ENCODE measurements around the gene EPX. TPM values are rescaled to one million over a fixed set of nuclear protein-coding genes. Genes with fewer than 3 reads are reported as not detected.

EPX gene
- polyA plus RNA-seq, 3 donors = not detected

- H3K9ac ChIP-seq (ENCODE audit: insufficient read depth, low read length, poor library complexity, severe bottlenecking) = no peak overlapping the region
- WGBS (ENCODE audit: insufficient coverage) = 60% methylated on average over 11 of the region's 11 CpGs
- no peaks in the 10 kb centered on the region for H3K27me3 ChIP-seq (ENCODE audit: control insufficient read depth in 2 of 2, insufficient read depth in 2 of 2, low read length in 2 of 2)
- no peak for DNase-seq
- Mint-ChIP-seq H3K27ac (peak overlapping the region in 1 of 7 donors; percentile 46), H3K36me3 (no peaks in the 10 kb centered on the region), H3K4me1 (peaks cover 14% of the 10 kb centered on the region), H3K4me3 (no peak overlapping the region), H3K27me3 (ENCODE audit: low read depth in 3 of 3) (peaks cover 9 to 24% (median 19%) of the 10 kb centered on the region in 3 donors), H3K9me3 (peaks cover 0 to 4% (median 0%) of the 10 kb centered on the region in 7 donors)
- H3K4me3 ChIP-seq (replicated peaks in 1 of 3; ENCODE audit: low read depth in 2 of 3, low read length in 3 of 3) = no peak overlapping the region
- H3K4me2 ChIP-seq (replicated peaks; ENCODE audit: extremely low read depth, low read length, poor library complexity, severe bottlenecking) = no peak overlapping the region
- H3K9me3 ChIP-seq (replicated peaks in 1 of 2; ENCODE audit: control insufficient read depth in 1 of 2, insufficient read depth in 1 of 2, low read length in 2 of 2) = no peaks in the 10 kb centered on the region
- intact Hi-C loops (cut with micrococcal nuclease) = no loop called here
- H3K79me2 ChIP-seq (ENCODE audit: insufficient read depth, low read length) = no peaks in the 10 kb centered on the region
- H3K4me1 ChIP-seq (ENCODE audit: control insufficient read depth in 1 of 2, insufficient read depth in 2 of 2, low read length in 2 of 2) = peaks cover 0 to 4% of the 10 kb centered on the region in 2 donors
- H4K20me1 ChIP-seq (ENCODE audit: insufficient read depth, low read length) = no peaks in the 10 kb centered on the region
- no peak overlapping the region for H2AFZ ChIP-seq (ENCODE audit: insufficient read depth, low read depth, low read length, poor library complexity, severe bottlenecking)
- no peaks in the 10 kb centered on the region for H3K36me3 ChIP-seq (replicated peaks in 1 of 2; ENCODE audit: control insufficient read depth in 1 of 2, insufficient read depth in 2 of 2, low read length in 2 of 2)
- no peak for TF ChIP-seq CTCF (IDR thresholded peaks at IDR 0.05)
- H3K27ac ChIP-seq (ENCODE audit: low read depth in 1 of 2, low read length in 2 of 2) = no peak overlapping the region
Measured at GRCh38 chr17:58189436-58190146, 2.9 kb upstream of the EPX start.

GRCh38 chr17:58191241-58191896 lies 1.2 kb upstream of the EPX start:
- H3K36me3 ChIP-seq (replicated peaks in 1 of 2; ENCODE audit: control insufficient read depth in 1 of 2, insufficient read depth in 2 of 2, low read length in 2 of 2) = no peaks in the 10 kb centered on the region
- H3K4me3 ChIP-seq (replicated peaks in 1 of 3; ENCODE audit: low read depth in 2 of 3, low read length in 3 of 3) = no peak overlapping the region
- intact Hi-C loops (cut with micrococcal nuclease) = no loop called here
- no peak for TF ChIP-seq CTCF (IDR thresholded peaks at IDR 0.05)
- H3K27me3 Mint-ChIP-seq (ENCODE audit: low read depth in 3 of 3) = peaks cover 10 to 29% (median 24%) of the 10 kb centered on the region in 3 donors
- WGBS (ENCODE audit: insufficient coverage) = 79% methylated on average over 12 of the region's 14 CpGs
- H3K9me3 ChIP-seq (replicated peaks in 1 of 2; ENCODE audit: control insufficient read depth in 1 of 2, insufficient read depth in 1 of 2, low read length in 2 of 2) = no peaks in the 10 kb centered on the region
- H3K4me3 Mint-ChIP-seq = no peak overlapping the region
- H3K4me2 ChIP-seq (replicated peaks; ENCODE audit: extremely low read depth, low read length, poor library complexity, severe bottlenecking) = no peak overlapping the region
- no peak for DNase-seq
- no peaks in the 10 kb centered on the region for H3K36me3 Mint-ChIP-seq
- no peaks in the 10 kb centered on the region for H3K4me1 ChIP-seq (ENCODE audit: control insufficient read depth in 1 of 2, insufficient read depth in 2 of 2, low read length in 2 of 2)
- H3K9me3 Mint-ChIP-seq = peaks cover 0 to 4% (median 0%) of the 10 kb centered on the region in 7 donors
- H3K27ac Mint-ChIP-seq = peak overlapping the region in 1 of 7 donors; percentile 39
- H3K4me1 Mint-ChIP-seq = peaks cover 6% of the 10 kb centered on the region
- H4K20me1 ChIP-seq (ENCODE audit: insufficient read depth, low read length) = no peaks in the 10 kb centered on the region
- H2AFZ ChIP-seq (ENCODE audit: insufficient read depth, low read depth, low read length, poor library complexity, severe bottlenecking) = no peak overlapping the region
- H3K9ac ChIP-seq (ENCODE audit: insufficient read depth, low read length, poor library complexity, severe bottlenecking) = no peak overlapping the region
- H3K27me3 ChIP-seq (ENCODE audit: control insufficient read depth in 2 of 2, insufficient read depth in 2 of 2, low read length in 2 of 2) = no peaks in the 10 kb centered on the region
- H3K79me2 ChIP-seq (ENCODE audit: insufficient read depth, low read length) = no peaks in the 10 kb centered on the region
- no peak overlapping the region for H3K27ac ChIP-seq (ENCODE audit: low read depth in 1 of 2, low read length in 2 of 2)

All from CD14-positive monocyte (primary cell).